NCI-H2171 treated with DMSO at 0.1 percent for 48 hours (cell line): Measurements from ENCODE around the gene ARF1.

Experiments used
- DNase-seq: peaks from one replicate; lab custom pipeline; 2025; lab: John Stamatoyannopoulos, UW

The ARF1 gene

DNA sequence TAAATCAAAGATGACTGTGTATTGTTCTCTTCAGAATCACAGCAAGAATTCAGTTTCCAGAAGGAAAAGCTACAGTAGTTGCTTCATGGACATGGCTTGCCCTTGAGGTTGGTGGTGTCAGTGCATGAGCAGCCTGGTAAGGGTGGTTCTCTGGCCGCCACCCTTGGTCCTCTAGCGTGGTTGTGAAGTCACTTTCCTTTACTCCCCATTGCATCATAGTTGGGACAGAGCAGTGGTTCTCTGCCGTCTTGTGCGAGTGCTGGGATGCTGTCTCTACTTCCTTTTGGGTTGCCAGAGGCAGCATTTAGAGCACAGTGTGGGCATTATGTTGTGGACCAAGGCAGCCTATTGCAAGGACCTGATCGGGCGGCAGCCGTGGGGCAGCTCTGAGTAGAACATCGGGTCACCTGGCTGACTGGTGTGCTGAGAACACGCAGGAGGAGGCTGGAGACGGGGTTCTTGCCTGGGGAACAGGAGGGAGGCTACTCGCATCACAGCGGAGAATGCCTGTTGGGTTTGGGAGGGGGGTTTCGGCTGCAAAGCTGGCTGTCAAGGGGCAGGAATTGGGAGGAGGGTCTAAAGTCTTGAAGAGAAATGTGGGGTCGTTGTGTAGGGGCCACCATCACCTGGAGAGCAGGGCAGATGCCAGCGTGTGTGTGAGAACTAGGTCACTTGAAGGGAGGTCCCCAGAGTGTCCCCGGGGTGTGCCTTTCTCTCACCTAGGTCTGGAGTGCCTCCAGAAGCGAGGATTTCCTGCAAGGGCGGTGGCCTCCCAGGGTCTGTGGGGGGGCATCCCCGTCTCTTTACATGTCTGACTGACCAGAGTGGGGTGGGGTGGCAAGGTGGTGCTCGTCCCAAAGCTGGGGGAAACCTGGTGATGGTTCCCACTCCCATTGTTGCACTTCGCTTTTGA, 6.3 kb downstream of the ARF1 start:
- no peak for DNase-seq

DNA sequence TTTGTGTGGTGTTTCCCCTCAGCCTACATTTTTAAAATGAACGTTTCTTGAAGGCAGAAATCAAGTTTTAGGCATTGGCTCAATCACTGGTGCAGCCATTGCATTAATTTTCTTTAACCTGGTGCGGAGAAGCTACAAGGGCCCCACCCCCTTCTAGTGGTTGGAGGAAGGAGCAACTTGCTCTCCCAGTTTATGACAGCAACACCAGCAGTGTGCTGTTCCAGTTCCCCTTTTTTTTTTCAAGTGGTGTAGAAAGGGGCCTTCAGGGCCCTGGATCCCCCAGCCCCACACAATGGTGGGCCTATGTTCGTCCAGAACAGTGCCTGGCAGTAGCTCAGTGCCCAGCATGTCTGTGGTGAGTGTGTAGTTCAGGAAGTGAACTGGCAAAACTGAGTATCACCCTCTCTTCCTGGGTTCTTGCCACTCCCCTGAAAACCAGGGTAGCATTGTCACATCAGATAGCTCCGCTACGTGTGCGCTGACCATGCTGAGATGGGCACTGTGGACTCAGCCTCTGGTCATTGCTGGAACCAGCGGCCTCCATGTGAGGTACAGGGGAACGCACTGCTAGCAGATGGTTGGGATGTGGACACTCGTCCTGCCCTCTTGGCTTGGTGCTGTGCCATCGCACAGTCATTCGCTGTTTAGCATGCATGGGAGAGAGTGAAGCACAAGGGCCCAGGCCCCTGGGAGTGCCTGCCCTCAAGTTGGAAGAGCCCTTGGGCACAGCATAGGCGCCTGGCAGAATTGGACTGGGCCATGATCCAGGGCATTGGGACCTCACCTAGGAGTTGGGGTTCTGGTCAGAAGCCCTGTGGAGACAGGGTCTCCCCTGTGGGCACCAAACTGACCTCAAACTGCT, 7.2 kb downstream of the ARF1 start:
- no peak for DNase-seq

DNA sequence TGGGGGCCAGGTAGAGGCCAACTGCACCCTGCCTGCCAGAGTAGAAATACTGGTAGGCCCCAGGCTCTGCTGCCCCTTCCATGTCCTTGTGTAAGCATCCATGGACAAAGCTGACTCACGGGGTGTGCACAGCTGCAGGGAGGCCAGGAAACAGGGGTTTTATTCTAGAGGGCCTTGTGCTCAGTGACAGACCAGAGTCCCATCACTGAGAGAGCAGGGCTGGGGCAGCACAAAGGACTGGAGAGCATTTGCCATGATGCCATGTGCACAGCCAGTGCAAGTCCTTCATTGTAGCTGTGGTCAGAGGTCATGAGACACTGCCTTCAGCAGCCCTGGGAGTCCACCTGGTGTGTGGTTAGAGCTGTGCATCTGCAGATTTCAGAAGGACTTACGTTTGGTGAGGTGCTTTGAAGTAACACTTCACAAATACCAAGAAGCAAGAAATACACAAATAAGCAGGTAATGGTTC, 8.1 kb downstream of the ARF1 start:
- DNase-seq: no peak

DNA sequence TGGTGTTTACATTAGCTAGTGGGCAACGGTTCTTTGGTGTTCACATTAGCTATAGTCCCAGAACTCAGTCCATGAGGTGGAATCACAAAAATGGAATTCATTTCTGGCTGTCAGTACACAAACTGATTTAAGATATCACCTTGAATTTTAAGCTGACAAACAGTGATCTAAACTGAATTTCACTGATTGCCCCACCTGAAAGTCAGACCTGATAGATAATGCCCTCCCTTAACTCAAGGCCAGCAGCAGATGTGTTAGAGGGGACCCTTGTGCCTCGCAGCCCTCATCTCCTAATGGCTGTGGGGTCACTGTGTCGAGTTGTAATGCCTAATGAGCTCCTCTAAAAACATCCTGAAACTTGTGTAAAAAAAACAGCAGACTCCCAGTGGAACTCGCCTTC, 8.6 kb downstream of the ARF1 start:
- DNase-seq: no peak

DNA sequence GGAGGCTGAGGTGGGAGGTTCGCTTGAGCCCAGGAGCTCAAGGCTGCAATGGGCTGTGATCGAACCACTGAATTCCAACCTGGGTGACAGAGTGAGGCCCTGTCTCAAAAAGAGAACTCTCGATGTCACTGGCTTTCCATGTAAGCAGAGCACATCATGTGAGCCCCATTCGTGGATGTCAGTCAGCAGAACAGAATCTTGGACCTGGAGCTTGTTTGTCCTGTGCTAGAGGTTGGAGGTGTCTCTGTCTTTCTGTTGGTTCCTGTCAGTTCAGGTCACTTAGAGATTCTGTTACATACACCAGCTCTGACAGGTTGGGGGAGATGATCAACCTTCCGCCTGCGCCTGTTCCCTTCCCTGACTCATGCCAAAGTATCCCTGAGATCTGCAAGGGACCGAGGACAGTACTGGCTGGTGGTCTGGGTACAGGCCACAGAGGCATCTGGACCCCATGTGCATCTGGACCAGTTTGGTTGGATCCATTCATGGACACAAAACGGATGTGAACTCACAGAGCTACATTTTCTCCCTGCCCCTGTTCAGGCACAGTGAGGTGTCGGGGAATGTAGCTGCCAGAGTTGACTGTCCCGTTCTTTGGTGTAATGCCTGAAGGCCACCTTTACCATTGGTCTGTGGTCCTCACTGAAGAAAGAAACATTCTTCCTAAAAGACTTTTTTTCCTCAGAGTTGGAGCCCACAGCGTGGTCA, 10.0 kb downstream of the ARF1 start:
- DNase-seq: no peak

DNA sequence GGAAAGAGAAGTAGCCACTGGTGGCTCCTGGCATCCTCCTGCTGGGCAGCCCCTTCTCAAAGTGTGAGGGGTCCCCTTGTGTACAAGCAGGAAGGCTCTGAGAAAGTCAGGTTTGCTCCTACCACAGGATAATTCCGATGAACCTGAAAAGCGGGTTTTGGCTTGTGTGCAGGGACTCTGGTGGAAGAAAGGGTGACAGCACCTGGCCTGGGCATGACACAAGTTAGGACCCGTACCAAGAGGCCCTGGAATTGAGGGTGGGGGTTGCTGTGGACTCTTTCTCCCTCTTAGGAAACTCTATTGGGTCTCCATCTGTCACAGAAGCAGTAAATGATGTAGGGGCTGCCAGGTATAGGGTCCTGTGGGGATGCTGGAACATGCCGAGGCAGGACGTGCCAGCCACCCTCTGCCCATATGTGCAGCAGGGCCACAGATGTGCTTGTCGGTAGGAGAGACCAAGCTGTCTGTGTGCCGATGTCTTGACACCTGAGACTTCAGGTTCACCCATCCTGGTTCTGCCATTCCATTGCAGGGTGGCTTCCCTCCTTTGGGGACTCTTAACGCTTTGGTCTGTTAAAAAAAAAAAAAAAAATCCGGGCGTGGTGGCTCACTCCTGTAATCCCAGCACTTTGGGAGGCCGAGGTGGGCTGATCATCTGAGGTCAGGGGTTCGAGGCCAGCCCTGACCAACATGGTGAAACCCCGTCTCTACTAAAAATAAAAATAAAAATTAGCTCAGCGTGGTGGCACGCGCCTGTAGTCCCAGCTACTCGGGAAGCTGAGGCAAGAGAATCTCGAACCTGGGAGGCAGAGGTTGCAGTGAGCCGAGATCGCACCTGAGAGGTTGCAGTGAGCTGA, 10.8 kb downstream of the ARF1 start:
- peak; percentile 96 for DNase-seq

DNA sequence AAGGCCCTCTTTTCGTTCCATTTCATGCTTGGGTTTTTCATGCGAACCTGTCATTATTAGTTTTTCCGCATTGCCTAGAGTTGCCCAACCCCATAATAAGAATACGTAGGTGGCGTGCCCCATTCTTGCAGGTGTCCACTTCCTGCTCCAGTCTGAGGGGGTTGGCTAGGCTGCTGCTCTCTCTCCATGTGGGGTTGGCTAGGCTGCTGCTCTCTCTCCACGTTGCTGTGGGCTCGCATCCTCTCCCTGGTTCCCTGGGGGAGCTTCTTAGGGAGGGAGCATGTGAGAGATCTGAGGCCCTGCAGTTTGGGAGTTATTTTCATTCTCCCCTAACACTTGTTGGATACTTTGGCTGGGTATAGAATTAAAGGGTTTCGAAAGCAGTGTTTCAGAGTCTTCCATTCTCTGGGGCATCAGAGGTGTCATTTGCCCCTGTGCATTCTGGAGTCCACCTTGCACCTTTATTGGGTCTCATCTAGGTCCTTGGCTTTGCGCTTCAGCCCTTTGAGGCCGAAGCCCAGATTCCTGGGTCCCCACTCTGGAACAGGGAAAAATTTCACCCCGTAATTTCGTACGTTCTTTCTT, 12.0 kb downstream of the ARF1 start:
- no peak for DNase-seq

DNA sequence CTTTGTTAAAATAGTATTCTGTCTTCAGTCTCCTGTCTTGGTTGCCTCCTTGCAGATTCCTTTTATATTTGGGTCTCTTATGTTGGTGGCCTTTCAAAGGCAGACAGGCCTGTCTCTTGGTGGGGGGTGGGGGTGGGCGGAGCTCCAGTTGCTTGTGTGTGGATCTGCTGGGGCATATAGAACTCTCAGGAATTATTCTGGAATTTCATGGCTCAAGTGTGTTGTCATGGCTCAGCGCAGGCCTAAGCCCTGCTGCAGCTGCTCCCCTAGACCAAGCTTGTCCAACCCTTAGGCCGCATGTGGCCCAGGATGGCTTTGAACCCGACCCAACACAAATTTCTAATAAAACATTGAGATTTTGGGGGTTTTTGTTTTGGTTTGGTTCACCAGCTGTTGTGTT, 12.7 kb downstream of the ARF1 start:
- no peak for DNase-seq

DNA sequence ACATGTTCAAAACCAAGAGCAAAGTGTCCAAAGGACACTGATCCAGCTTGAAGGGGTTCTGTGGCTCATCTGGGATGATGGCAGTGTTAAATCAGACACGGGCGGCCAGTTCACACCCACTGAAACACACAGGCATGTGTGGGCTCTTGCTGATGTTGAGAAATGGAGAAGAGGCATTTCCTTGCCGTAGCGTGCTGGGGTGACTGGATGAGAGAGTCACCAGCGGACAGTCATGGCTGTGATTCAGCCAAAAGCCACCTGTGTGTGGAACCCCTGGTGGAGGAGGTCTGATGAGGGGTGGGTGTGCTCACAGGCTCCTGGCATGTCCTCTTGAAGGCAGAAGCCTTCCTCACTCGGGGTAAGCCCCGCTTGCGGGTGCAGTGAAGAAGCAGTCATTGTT, 13.4 kb downstream of the ARF1 start:
- DNase-seq: no peak

DNA sequence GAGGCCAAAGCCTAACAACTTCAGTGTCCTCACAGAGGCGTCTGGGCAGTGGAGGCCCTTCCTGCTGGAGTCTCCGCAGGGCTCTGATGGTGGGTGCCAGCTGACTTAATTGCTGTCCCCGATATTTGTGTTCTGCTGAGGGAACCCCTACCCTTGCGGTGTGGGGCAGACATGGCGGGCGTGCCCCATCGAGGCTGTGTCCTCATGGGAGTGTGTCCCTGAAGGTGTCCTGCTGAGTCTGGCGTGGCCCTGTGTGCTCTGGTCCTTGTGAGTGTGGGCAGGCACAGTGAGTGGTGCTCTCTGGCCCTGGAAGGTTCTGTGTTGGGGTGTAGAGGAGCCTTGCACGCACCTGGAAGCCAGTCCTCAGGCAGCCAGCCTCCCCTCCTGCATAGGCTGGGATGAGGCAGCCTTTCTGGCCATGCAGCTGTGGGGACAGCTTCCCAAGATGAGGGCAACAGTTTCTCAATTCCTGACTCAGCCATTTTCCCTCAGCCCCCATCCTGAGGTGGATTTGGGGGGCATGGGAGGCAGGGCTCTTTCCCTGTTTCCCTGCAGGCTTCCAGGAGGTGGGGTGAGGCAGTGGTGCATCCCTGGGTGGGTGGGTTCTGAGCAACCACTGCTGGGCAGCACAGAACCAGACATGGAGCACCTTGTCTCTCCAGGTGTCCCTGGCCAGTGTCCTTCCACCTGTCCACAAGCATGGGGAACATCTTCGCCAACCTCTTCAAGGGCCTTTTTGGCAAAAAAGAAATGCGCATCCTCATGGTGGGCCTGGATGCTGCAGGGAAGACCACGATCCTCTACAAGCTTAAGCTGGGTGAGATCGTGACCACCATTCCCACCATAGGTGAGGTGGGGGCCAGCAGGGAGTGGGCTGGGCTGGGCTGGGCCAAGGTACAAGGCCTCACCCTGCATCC, 14.2 kb downstream of the ARF1 start:
- DNase-seq: no peak

DNA sequence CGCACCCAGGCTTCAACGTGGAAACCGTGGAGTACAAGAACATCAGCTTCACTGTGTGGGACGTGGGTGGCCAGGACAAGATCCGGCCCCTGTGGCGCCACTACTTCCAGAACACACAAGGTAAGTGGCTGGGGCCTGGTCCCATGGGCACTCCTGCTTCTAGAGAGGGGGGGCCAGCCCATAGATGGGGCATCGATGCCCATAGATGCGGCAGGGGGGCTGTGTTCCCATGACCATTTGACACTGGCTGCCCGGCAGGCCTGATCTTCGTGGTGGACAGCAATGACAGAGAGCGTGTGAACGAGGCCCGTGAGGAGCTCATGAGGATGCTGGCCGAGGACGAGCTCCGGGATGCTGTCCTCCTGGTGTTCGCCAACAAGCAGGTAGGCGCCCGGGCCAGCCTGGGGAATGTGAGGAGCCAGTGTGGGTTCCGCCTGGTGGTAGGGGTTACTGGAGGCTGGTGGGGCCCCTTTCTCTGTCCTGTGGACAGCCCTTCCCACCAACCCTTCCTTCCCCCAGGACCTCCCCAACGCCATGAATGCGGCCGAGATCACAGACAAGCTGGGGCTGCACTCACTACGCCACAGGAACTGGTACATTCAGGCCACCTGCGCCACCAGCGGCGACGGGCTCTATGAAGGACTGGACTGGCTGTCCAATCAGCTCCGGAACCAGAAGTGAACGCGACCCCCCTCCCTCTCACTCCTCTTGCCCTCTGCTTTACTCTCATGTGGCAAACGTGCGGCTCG, 15.0 kb downstream of the ARF1 start:
- no peak for DNase-seq

DNA sequence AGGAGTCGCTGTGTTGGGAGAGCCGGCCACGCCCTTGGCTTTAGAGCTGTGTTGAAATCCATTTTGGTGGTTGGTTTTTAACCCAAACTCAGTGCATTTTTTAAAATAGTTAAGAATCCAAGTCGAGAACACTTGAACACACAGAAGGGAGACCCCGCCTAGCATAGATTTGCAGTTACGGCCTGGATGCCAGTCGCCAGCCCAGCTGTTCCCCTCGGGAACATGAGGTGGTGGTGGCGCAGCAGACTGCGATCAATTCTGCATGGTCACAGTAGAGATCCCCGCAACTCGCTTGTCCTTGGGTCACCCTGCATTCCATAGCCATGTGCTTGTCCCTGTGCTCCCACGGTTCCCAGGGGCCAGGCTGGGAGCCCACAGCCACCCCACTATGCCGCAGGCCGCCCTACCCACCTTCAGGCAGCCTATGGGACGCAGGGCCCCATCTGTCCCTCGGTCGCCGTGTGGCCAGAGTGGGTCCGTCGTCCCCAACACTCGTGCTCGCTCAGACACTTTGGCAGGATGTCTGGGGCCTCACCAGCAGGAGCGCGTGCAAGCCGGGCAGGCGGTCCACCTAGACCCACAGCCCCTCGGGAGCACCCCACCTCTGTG, 15.9 kb downstream of the ARF1 start:
- no peak for DNase-seq

DNA sequence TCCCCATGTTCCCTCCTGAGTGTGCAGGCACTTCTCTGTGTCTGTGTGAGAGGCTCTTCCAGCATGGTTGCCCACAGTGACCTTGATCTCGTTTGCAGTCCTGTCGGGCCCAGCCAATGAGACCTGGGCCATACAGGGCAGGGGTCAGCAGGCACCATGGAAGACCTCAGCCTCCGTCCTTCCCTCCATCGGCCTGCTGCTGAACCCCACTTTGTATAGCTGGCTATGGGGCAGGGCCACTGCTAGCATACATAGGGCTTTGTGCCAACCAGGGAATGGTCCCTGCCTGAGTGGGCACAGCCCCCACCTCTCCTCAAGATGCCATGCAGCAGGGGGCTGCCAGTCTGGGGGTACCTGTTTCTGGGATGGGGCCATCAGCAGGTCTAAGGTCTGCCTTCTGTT, 16.8 kb downstream of the ARF1 start:
- DNase-seq: no peak

DNA sequence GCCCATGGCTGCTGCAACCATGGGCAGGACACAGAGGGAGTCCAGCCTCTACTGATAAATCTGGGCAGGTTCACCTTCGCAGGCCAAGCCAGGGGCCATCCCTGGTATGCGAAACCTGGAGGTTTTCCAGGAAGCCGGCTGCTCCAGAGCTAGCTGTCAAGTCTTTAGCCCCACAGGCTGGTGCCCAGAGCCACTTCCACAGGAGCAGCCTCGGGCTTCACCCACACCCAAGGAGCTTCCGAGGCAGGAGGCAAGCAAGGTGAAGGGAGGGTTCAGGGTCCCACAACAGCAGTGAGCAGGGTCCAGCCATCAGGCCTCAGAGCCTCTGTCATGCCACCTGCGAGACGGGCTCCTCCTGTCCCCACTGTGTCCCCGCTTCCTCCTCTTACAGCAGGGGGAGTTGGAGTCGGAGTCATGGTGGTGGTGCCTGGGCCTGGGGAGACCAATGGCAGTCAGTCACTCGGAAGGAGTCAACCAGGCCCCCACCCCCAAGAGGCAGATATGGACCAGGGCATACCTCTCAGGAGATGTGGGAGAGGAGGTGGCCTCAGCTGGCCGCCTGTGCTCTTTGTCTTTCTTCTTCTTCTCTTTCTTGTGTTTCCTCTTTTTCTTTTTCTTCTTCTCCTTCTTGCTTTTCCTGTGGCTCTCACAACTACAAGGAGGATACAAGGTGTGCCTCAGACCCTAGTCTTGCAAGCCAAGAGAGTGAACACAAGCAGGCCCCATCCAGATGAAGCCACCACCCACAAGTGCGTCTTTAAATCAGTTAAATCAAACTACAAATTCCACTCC, 18.5 kb downstream of the ARF1 start:
- no peak for DNase-seq

DNA sequence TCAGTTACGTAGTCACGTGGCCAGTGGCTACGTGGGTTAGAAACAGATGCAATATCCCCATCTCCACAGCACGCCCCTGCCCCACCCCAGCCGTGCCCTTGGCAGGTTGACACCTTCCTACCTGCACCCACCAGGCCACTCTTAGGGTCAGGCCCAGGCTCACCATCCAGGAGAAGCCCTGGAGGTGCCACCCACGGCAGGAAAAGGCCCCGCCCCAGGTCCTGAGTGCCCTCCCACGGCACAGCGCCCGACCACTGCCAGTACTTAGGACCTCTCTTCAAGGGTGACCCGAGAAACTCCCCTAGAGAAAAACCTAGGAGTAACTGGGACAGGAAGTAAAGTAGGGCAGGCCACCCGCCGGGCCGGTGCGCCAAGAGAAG, 19.1 kb downstream of the ARF1 start:
- no peak for DNase-seq

DNA sequence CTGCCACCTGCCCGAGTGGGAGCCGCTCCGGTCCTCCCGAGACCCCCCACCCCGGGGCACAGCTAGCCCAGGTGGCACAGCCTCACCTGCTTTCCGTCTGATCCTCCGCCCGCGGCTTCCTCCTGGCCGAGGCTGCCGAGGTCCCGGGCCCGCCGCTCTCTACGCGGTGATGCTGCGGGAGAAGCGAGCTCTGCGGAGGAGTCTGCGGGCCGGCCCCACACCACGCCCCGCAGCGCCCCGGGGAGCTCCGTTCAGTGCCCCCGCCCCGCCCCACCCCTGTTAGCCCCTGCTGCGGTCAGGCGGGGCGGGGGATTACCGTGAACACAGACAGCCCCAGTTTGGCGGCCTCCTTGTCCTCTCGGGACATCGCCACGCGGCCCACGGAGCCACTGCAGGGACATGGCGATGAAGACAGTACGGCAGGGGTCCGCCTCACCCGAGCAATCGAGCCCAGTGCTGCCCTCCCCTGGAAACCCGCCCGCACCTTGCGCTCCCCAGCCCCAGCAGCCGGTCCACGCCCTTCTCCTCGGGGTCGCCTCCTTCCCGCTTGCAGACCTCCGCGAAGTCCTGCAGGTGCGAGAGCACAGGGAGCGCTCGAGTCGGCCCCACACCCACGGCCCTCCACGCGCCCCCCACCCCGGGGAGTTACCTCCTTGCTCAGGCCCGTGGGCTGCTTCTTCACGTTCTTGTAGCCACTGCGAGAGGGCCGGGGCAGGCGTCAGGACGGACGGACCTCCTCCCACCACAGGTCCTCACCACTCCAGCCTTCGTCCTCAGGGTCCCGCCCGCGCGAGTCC, 19.7 kb downstream of the ARF1 start:
- DNase-seq: peak; percentile 50
